Dedifferentiated amniotic fluid mesenchymal stem cell (primary cell): ENCODE measurements around the gene TTLL5.

Source experiments
- DNase-seq: peaks from one replicate; pipeline ENCODE4 v3.0.0-alpha.2; 2016; ENCODE audit errors: extremely low spot score

Gene TTLL5

GRCh38 chr14:75861161-75861621, 200.1 kb downstream of the TTLL5 start:
- DNase-seq: no peak

DNA sequence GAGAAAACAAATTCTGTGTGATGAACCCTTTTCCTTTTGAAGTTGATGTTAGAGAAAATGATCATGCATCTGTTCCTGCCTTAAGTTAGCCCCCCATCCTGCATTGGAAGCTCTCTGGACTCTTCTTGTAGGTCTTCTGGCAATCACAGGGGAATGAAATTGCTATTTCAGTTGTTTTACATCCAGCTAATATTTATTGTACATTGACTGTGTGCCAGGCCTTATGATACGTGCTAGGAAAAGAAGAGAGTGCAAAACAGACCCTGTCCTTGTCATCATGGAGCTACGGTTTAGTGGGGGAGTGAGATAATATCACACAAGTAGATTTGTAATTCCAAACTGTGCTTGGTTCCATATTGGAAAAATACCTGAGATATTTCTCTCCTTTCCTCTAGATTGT, 202.2 kb downstream of the TTLL5 start:
- no peak for DNase-seq

DNA sequence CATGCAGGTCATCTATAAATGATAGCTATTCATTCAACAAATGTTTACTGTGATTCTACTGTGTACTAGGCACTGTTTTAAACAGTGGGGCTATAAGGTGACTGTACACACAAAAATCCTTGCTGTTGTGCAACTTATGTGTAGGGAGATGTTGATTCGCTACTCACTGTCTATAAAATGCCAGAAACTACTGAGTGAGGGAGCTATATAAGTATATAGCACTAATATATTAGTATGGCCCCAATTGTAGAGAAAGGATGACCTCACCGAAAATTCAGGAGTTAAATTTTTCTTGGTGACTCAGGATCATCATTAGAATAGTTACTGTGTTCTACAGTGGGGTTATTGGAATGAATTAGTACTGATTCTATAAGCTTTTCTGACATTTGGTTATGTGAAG, 203.3 kb downstream of the TTLL5 start:
- DNase-seq: no peak

DNA sequence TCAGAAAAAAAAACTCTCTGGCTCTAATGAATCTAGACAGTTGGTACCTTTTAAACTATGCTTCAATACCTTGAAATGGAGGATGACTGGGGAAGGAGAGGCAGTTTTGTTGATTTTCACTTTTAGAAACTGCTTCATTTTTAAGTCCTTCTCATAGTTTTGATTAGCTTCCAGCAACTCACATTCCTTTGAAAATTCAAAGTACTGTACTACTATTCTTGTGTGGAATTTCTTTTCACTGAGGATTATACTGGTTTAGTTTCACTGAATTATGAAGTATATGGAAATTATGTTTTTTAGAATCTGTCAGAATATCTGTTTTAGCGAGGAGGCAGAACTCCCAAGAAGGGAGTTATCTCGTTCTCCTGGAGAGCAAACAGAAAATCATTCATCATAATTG, 204.5 kb downstream of the TTLL5 start:
- no peak for DNase-seq

DNA sequence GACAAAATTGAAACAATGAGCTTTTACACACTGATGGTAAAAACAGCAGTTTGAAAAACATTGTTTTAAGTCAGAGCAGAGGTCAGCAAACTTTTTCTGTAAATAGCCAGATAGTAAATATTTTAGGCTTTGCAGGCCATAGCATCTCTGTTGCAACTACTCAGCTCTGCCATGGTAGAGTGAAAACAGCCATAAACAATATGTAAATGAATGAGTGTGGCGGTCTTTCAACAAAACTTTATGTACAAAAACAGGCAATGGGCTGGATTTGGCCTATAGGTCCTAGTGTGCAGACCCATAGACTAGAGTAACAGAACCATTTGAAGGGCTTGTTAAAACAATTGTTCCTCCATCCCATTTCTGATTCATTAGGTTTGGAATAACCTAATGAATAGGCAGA, 205.9 kb downstream of the TTLL5 start:
- DNase-seq: no peak

DNA sequence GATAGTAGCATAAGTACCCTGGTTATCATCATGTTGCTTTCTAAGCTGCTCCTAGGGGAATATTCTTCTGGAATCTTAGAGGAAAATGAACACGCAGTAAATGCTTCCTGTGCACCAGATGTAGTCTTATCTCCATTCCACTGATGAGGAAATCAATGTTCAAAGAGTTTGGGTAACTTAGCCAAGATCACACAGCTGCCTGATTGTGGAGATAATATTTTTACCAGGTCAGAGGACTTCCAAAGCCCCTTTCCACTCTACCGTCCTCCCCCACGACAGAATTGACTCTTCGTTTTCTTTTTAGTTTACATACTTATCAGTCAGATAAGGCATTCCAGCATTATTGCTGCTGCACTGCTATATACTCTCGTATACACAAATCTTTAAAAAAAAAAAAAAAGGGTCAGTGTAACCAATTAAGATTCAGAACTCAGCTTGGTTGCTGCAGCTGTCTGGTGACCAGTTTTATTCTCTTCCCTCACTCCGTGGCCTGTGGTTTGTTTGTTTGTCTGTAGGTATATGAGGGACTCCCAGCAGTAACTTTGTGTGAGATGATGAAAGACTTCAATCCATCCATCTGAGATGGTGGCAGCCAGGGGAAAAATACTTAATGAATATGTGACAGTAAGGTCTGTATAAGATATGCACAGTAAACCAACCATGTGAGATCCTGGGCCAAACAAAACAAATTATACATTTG, 210.3 kb downstream of the TTLL5 start:
- no peak for DNase-seq

- no peak for DNase-seq
These were observed 214.9 kb downstream of the TTLL5 start for GRCh38 chr14:75875958-75876357.

- no peak for DNase-seq
These were observed 215.5 kb downstream of the TTLL5 start for GRCh38 chr14:75876530-75876929.

DNA sequence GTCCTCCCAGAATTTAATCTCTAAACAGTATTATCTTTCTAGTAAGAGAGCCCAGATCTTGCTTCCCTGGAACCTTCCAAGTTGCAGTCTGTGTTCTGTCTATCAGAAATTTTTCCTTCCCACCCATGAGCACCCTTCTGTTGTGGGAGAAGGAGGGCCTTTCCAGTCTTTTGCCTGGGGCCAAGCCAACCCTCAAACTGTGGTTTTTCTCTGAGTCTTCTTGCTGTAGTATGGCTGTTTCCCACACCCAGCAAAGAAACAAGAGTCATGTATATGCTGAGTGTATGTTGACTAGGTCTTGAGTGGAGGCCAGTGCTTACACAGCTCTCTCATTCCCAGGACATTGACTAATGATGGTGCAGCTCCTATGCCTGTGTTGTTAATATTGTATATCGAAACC, 216.2 kb downstream of the TTLL5 start:
- peak; percentile 49 for DNase-seq

DNA sequence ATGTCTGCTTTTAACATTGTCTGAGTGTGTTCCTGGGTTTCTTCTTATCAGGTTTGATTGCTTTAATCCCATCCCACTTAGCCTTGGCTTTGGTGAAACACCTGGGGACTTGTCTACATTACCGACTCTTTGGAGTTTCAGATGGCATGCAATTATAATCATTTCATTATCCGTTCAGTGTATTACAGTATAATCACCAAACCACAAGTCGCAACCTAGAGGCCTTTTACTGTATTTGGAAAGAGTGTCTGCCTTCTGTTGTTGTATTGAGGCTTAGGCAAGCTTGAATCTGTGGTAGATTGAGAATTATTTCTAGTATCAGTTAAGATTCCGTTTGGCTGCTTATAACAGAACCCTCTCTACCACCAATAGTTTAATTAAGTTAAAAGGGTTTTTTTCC, 216.8 kb downstream of the TTLL5 start:
- no peak for DNase-seq

DNA sequence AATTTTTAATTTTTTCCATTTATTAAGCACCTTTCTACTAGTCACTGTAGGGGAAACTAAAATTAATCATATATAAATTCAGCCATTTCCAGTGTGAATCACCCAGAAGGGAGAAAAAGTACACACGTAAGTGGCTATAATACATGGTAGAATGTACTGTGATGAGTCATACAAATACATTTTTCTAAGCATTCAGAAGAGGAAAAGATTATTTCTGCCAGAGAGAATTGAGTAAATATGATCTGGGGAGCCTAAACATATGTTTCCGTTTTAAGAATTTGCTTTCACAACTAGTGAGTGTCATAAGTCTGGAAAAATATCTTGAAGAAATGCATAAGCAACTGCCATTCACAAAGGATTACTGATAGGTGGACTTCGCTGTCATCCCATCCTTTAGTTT, 218.0 kb downstream of the TTLL5 start:
- peak; percentile 93 for DNase-seq

- no peak for DNase-seq
These were observed 219.5 kb downstream of the TTLL5 start for GRCh38 chr14:75880512-75880911.

GRCh38 chr14:75881994-75882393, 220.9 kb downstream of the TTLL5 start:
- DNase-seq: no peak

GRCh38 chr14:75884198-75884611, 223.2 kb downstream of the TTLL5 start:
- peak; percentile 79 for DNase-seq

DNA sequence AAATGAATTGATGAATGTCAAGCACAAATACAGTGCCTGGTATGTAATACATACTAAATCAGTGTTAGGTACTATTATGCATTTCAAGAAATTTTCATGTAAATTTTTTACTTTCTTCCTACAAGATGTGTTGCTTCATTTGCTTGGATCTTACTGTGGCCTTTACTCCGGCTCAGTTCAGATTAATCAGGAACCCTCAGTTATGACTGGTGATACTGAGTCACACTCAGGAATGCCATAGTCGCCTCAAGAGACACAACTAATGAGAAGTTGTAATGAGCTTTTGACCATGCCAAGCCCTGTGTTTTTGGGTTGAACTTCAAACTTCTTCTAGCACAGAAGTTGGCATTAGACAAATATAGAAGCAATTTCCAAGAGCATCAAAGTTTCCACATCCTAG, 224.8 kb downstream of the TTLL5 start:
- no peak for DNase-seq

DNA sequence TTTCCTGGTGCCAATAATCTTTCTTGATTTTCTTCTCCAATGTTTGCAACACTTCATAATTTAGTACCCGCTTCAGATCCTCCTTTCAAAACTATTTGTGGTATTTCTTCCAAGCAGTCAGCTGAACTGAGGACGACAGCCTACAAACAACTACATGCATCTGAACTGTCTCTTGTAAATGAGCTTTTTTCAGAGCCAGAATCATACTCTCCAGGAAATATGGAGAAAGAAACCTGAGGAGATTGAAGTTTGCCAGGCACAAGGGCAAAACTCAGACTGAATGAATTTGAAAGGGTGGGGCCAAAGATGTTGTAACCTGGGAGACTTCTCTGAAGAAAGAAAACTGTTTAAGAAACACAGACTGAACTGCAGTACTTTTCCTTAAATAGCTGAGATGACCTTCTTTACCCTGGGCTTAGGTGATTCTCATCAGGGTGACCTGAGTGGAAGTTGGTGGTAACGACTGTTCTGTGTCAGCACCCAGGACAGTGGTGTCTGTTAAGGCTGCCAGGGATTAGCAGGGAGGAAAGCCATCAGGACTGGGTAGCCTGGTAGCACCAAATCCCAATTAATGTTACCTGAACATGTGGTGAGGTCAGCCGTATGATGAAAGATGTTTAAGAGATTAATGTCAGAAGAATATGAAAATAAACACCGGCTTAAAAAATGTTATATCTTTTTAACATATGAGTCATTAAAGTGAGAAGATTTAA, 225.7 kb downstream of the TTLL5 start:
- peak; percentile 33 for DNase-seq

- no peak for DNase-seq
These were observed 227.9 kb downstream of the TTLL5 start for GRCh38 chr14:75888945-75889344.

DNA sequence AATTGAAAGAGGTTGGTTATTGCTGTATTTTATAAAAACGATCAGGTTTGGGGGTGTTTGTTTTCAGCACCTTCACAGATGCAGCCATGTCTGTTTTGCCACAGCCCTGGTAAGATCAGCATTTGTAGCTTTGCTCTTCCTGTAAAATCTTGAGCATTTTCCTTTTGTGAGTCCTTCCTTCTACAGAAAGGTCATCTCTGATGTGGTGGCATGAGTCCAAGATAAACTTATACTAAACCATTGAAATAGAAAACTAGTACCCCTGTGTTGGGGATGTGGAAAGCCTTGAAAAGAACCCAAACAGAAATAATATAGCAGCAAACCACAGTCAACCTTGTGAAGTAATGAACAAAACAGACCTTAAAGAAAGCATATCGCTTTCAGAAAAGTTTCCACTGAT, 235.3 kb downstream of the TTLL5 start:
- DNase-seq: no peak

GRCh38 chr14:75904311-75904710, 243.3 kb downstream of the TTLL5 start:
- DNase-seq: no peak

GRCh38 chr14:75905147-75905904, 244.3 kb downstream of the TTLL5 start:
- no peak for DNase-seq

- no peak for DNase-seq
These were observed 245.2 kb downstream of the TTLL5 start for GRCh38 chr14:75906228-75906627.

DNA sequence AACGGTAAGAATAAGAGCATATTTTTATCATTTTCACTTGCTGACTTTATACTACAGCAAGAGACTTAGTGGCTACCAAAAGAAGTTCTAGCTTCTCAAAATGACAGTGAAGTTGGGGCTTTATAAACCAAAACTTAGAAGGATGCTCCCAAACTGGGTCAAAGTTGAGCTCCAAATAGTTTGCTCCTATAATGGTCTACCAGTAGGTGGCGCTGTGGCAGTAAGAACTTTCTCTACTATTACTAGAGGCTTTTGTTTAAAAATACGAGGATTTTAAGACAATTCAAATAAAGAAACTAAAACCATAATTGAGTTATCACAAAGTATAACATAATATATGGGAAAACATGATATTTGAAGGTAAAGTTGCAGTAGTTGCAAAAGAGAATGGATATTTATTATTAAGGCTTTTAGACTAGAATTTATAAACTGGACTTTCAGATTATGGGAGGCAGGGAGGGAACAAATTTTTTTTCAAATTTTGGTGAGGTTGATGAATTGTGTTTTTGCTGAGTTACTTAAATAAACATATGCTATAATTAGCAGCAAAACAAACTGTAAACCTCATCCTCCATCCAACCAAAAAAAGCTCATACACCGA, 245.7 kb downstream of the TTLL5 start:
- peak; percentile 75 for DNase-seq
